ENCODE data around the gene OR2T35.

- no peak for TF ChIP-seq GATA2 (IDR thresholded peaks at IDR 0.05; ENCODE audit: low read depth, low read length)
- no peak for TF ChIP-seq GATA3 (IDR thresholded peaks at IDR 0.05; ENCODE audit: low read depth, low read length)
These were observed 13.6 kb downstream of the OR2T35 start for GRCh38 chr1:248631354-248632008.
